ENCODE data around the gene FARP1.

Gene FARP1

DNA sequence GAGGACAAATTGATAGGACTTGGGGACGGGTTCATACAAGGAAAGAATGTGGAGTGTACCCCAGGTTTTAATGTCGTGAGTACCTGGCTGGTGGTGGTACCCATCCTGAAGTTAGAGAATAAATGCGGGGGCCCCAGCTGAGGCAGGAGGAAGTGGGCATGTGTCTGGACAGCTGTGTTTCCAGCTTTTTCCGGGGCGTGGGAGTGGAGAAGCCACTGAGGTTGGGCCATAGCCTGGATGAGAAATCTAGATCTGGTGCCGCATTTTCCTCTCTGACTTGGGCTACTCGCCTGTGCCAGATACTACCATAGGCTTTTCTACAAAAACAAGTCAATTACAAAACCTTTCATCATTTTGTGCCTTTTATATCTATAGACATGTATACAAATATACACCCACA is 286.6 kb downstream of the FARP1 start:
- no peak for TF ChIP-seq POLR2A (IDR thresholded peaks at IDR 0.05; ENCODE audit: low read depth, low read length)
- DNase-seq (ENCODE audit: insufficient read length, low spot score) (no peak), FAIRE-seq (no peak)

DNA sequence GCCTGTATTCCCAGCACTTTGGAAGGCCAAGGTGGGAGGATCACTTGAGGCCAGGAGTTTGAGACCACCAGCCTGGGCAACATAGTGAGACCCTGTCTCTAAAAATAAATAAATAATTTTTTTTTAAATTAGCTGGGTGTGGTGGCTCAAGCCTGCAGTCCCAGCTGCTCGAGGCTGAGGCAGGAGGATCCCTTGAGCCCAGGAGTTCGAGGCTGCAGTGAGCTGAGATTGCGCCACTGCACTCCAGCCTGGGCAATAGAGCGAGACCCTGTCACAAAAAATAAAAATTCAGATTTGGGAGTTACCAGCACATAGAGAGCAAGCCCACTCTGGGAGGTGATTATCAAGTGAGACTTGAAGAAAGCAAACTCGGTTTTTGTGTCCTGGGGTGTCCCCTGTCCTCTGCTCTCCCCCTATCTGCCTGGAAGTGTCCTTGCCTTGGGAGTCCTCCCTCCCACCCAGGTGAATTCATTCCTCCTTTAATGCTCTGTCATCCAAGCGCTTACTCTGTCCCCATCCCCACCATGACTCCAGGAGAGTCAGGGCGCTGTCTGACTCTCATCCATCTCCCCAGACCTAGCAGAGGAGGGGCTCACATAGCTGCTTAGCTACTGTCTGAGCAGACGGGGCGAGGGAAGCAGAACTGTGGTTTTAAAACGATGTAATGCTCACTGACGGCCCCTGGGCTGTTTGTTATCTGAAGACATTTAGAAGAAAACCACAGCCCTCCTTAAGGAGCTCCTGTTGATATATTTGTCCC is 287.3 kb downstream of the FARP1 start:
- no peak for FAIRE-seq
- DNase-seq (ENCODE audit: insufficient read length, low spot score), result no peak
- no peak for TF ChIP-seq POLR2A (IDR thresholded peaks at IDR 0.05; ENCODE audit: low read depth, low read length)

DNA sequence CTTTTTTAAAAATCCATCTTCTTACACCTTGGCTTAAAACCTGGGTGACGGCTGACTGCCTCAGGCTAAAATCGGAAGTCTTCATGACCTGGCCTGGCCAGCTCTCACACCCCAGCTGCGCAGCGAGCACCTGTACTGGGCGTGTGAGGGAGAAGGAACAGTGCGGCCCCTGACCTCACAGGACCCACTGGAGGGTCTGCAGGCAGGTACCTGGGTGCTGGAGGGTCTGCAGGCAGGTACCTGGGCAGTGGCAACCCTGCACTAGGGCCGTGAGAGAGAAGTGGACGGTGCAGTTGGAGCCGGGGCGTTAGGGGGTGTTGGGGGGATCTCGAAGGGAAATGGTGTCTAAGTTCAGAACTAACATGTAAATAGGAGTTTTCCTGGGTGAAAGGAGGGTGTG is 289.7 kb downstream of the FARP1 start:
- DNase-seq (ENCODE audit: insufficient read length, low spot score) (no peak), FAIRE-seq (no peak)
- no peak for TF ChIP-seq POLR2A (IDR thresholded peaks at IDR 0.05; ENCODE audit: low read depth, low read length)

- FAIRE-seq (no peak), DNase-seq (ENCODE audit: insufficient read length, low spot score) (no peak)
- TF ChIP-seq POLR2A (IDR thresholded peaks at IDR 0.05; ENCODE audit: low read depth, low read length), result no peak
These were observed 290.8 kb downstream of the FARP1 start for GRCh38 chr13:98433654-98434053.

GRCh38 chr13:98434060-98434459 is 291.2 kb downstream of the FARP1 start:
- TF ChIP-seq POLR2A (IDR thresholded peaks at IDR 0.05; ENCODE audit: low read depth, low read length), result no peak
- FAIRE-seq (no peak), DNase-seq (ENCODE audit: insufficient read length, low spot score) (no peak)

GRCh38 chr13:98435376-98435775 is 292.5 kb downstream of the FARP1 start:
- FAIRE-seq (no peak), DNase-seq (ENCODE audit: insufficient read length, low spot score) (no peak)
- TF ChIP-seq POLR2A (IDR thresholded peaks at IDR 0.05; ENCODE audit: low read depth, low read length), result no peak

- DNase-seq (ENCODE audit: insufficient read length, low spot score) (no peak), FAIRE-seq (no peak)
These were observed 293.5 kb downstream of the FARP1 start for GRCh38 chr13:98436233-98436910.

DNA sequence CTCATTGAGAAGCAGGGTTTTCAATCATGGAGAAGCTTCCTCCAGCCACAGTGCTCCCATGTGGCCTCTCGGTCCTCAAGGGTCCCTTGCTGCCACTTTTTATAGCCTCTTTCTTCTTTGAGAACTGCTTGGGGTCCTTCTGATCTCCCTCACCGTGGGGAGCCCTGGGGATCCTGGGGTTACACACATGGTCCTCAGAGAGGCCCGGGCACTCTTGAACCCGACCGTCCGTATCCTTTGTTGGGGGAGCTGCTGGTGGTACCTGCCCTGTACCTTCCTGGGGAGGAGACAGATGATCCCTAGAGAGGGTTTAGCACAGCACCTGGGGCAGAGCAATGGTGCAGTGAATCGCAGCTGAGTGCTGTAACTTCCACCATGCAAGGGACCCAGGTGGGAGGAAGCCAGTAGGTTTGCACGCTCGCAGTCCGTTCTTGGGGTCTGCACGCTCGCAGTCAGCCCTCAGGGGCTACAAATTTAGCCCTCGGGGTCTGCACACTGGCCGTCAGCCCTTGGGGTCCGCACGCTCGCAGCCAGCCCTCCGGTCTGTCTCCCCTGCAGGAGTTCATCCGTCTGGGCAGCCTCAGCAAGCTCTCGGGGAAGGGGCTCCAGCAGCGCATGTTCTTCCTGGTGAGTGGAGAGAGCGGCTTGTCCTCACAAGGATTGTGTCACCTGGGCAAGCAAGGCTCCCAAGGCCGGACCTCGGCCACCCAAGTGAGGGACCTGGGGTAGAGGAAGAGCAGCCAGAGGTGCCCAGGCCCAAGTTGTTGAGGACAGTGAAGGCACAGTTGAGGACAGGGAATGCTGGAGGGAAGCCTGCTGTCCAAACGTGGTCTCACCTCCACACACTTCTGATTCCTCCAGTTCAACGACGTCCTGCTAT is 295.6 kb downstream of the FARP1 start:
- TF ChIP-seq POLR2A (IDR thresholded peaks at IDR 0.05; ENCODE audit: low read depth, low read length), result no peak
- DNase-seq (ENCODE audit: insufficient read length, low spot score) (no peak), FAIRE-seq (no peak)

More at GRCh38 chr13:98436233-98436910, 293.5 kb downstream of the FARP1 start:
- TF ChIP-seq POLR2A (IDR thresholded peaks at IDR 0.05; ENCODE audit: low read depth, low read length), result no peak

- DNase-seq (ENCODE audit: insufficient read length, low spot score), result no peak
- TF ChIP-seq POLR2A (IDR thresholded peaks at IDR 0.05; ENCODE audit: low read depth, low read length), result no peak
- no peak for FAIRE-seq
These were observed 296.4 kb downstream of the FARP1 start for GRCh38 chr13:98439126-98439828.

- no peak for DNase-seq (ENCODE audit: insufficient read length, low spot score)
- no peak for TF ChIP-seq POLR2A (IDR thresholded peaks at IDR 0.05; ENCODE audit: low read depth, low read length)
- FAIRE-seq, result no peak
These were observed 297.0 kb downstream of the FARP1 start for GRCh38 chr13:98439896-98440295.

DNA sequence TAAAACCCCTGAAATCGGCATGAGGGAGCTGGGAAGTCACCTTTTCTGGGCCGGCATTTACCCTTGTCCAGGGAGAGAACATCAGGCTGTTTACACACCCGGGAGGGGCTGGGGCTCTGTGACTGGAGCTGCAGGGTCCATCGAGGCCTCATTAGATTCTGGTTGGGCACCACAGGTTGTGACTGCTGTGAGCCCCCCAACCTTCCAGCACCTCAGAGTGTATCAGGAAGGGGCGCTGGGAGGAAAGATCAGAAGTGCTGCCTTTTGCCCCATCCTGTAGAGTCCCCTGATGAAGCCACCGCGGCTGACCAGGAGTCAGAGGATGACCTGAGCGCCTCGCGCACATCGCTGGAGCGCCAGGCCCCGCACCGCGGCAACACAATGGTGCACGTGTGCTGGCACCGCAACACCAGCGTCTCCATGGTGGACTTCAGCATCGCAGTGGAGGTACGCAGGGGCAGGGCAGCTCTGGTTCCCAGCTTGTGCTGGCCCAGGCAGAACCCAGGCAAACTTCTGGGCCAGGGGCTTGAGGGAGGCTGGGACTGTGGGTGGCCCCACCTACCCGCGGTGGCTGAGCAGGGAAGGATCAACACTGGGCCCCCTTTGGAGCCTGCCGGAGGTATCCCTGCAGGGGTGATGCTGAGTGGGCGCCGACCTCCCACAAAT is 297.6 kb downstream of the FARP1 start:
- DNase-seq (ENCODE audit: insufficient read length, low spot score) (no peak), FAIRE-seq (no peak)
- no peak for TF ChIP-seq POLR2A (IDR thresholded peaks at IDR 0.05; ENCODE audit: low read depth, low read length)

- DNase-seq (ENCODE audit: insufficient read length, low spot score) (no peak), FAIRE-seq (no peak)
- TF ChIP-seq POLR2A (IDR thresholded peaks at IDR 0.05; ENCODE audit: low read depth, low read length), result no peak
These were observed 298.3 kb downstream of the FARP1 start for GRCh38 chr13:98441056-98441676.
